NCI-H446 treated with DMSO at 0.1 percent for 48 hours (cell line): ENCODE data around the gene BAIAP2.

Source experiments
- DNase-seq: peaks from one replicate; lab custom pipeline; 2025; lab: John Stamatoyannopoulos, UW

BAIAP2 gene

GRCh38 chr17:81053041-81053970 lies 18.4 kb downstream of the BAIAP2 start:
- no peak for DNase-seq

GRCh38 chr17:81054308-81054707 lies 19.4 kb downstream of the BAIAP2 start:
- no peak for DNase-seq

- DNase-seq, result no peak
Observed at GRCh38 chr17:81054881-81055370, 20.0 kb downstream of the BAIAP2 start.

GRCh38 chr17:81056312-81056711 lies 21.4 kb downstream of the BAIAP2 start:
- DNase-seq, result no peak

GRCh38 chr17:81057079-81057730 lies 22.3 kb downstream of the BAIAP2 start:
- DNase-seq, result no peak

- DNase-seq, result no peak
Observed at GRCh38 chr17:81057777-81058176, 22.8 kb downstream of the BAIAP2 start.

GRCh38 chr17:81058263-81058871 lies 23.4 kb downstream of the BAIAP2 start:
- DNase-seq, result no peak

- no peak for DNase-seq
Observed at GRCh38 chr17:81059026-81059425, 24.1 kb downstream of the BAIAP2 start.

GRCh38 chr17:81060416-81060815 lies 25.5 kb downstream of the BAIAP2 start:
- no peak for DNase-seq

- DNase-seq, result no peak
Observed at GRCh38 chr17:81061027-81061735, 26.2 kb downstream of the BAIAP2 start.

- no peak for DNase-seq
Observed at GRCh38 chr17:81062014-81062780, 27.2 kb downstream of the BAIAP2 start.

GRCh38 chr17:81063106-81064093 lies 28.4 kb downstream of the BAIAP2 start:
- DNase-seq, result no peak

- no peak for DNase-seq
Observed at GRCh38 chr17:81064678-81065475, 29.9 kb downstream of the BAIAP2 start.

GRCh38 chr17:81065500-81065899 lies 30.5 kb downstream of the BAIAP2 start:
- DNase-seq, result no peak

GRCh38 chr17:81066072-81066471 lies 31.1 kb downstream of the BAIAP2 start:
- DNase-seq, result no peak

GRCh38 chr17:81066771-81067315 lies 31.9 kb downstream of the BAIAP2 start:
- DNase-seq, result no peak

GRCh38 chr17:81067391-81067811 lies 32.5 kb downstream of the BAIAP2 start:
- no peak for DNase-seq

GRCh38 chr17:81068411-81069134 lies 33.6 kb downstream of the BAIAP2 start:
- DNase-seq, result no peak
